ES-I3 (cell line): Measurements from ENCODE around the gene INSIG1.

Experiments used
- H3K36me3 ChIP-seq: 2 replicates; pipeline ENCODE4 v1.6.1; 2013; ENCODE audit warnings: mild to moderate bottlenecking, low read length, control low read depth, moderate library complexity; ENCODE audit not compliant: insufficient read depth
- H3K4me1 ChIP-seq: 2 replicates; pipeline ENCODE4 v1.6.1; 2013; ENCODE audit warnings: mild to moderate bottlenecking, control low read depth, low read length; ENCODE audit not compliant: insufficient read depth
- H3K9ac ChIP-seq: 2 replicates; pipeline ENCODE4 v1.6.1; 2013; ENCODE audit warnings: low read depth, mild to moderate bottlenecking, low read length, moderate library complexity
- H3K9me3 ChIP-seq: 2 replicates; pipeline ENCODE4 v1.6.1; 2013; ENCODE audit warnings: mild to moderate bottlenecking, low read length, moderate library complexity; ENCODE audit not compliant: control insufficient read depth, insufficient read depth

Gene INSIG1

DNA sequence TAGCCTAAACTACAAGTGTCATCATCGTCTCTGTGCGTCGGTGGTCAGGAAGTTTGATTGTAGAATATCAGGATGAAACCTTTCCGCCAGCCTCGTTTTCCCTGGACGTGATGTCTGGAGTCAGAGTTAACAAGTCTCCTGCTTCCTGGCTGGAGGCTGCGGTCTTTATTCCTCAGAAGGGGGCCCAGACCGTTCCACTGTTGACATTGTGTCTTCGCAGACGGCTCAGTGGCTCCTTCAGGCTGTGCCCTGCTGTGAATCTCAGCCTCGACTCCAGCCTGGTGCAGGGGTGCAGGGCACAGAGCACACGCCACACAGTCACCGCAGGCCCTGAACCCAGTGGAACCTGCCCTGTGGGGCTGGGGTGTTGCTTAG, 37.2 kb upstream of the INSIG1 start:
- Histone ChIP-seq H3K9ac (no peak overlapping the region), H3K36me3 (no peaks in the 10 kb centered on the region), H3K9me3 (no peaks in the 10 kb centered on the region), H3K4me1 (no peaks in the 10 kb centered on the region)

DNA sequence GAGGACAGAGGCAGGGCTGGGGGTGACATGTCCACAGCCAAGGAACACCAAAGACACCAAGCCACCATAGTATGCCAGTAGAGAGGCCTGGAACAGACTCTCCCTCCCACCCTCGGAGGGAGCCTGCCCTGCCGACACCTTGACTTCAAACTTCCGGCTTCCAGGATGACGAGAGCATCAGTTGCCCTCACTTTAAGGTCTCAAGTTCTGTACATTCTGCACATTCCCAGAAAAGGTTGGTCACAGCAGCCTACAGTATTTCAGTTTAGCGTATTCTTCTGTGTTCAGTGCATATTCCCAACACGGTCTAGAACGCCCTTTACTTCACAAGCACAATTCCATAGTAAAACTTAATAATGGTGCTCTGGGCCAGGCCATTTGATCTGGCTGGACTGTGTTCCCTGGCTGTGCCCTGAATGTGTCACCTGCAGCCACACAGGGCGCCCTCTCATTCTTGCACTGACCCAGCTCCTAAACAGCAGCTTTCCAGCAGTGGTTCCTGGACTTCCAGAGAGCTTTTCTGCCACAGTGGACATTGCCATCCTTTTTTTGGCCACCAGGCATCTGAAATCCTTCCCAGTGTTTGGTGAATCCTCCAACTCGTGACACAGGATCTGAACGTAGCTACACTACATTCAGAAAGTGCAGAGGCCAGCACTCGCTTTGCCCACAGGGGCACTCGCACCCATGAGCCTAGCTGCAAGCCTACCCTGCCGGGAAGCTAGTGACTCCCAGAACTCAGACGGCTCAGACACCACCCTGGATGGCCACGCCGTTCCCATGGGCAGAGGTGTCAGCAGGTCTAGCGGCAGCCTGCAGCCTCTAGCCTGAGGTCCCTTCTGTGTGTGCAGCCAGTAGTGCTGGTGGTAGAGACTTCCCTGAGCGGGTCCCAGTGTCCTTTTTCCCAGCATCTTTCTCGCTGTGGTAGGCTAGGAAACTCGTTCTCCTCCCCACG, 36.4 kb upstream of the INSIG1 start:
- H3K4me1 ChIP-seq, result no peaks in the 10 kb centered on the region
- H3K36me3 ChIP-seq, result no peaks in the 10 kb centered on the region
- no peaks in the 10 kb centered on the region for H3K9me3 ChIP-seq
- no peak overlapping the region for H3K9ac ChIP-seq

DNA sequence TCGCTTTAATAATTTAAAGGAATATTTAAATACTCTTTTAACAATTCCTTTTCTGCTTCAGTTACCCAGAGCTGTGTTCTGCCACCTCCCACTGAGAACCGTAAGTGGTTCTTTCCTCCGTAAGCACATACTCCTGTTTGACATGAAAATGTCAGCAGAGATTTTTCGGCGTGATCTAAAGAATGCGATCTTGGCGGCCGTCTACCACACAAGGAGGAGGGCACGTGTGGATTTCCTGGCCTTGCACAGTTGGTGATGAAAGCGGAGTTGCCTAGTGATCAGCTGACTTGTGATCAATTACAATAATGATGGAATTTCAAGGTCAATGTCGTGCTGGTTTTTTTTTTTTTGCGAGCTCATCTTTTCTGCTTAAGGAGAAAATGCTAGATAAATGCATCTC, 35.6 kb upstream of the INSIG1 start:
- no peaks in the 10 kb centered on the region for H3K36me3 ChIP-seq
- H3K9ac ChIP-seq, result no peak overlapping the region
- no peaks in the 10 kb centered on the region for H3K4me1 ChIP-seq
- no peaks in the 10 kb centered on the region for H3K9me3 ChIP-seq

DNA sequence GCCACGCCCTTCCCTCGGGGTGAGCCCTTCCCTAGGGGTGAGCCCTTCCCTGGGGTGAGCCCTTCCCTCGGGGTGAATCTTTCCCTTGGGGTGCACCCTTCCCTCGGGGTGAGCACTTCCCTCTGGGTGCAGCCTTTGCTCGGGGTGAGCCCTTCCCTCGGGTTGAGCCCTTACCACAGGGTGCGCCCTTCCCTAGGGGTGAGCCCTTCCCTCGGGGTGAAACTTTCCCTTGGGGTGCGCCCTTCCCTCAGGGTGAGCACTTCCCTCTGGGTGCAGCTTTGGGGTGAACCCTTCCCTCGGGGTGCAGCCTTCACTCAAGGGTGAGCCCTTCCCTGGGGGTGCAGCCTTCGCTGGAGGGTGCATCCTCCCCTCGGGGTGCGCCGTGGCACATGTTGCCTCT, 34.6 kb upstream of the INSIG1 start:
- no peaks in the 10 kb centered on the region for H3K4me1 ChIP-seq
- H3K9me3 ChIP-seq, result no peaks in the 10 kb centered on the region
- H3K36me3 ChIP-seq, result no peaks in the 10 kb centered on the region
- H3K9ac ChIP-seq, result no peak overlapping the region

DNA sequence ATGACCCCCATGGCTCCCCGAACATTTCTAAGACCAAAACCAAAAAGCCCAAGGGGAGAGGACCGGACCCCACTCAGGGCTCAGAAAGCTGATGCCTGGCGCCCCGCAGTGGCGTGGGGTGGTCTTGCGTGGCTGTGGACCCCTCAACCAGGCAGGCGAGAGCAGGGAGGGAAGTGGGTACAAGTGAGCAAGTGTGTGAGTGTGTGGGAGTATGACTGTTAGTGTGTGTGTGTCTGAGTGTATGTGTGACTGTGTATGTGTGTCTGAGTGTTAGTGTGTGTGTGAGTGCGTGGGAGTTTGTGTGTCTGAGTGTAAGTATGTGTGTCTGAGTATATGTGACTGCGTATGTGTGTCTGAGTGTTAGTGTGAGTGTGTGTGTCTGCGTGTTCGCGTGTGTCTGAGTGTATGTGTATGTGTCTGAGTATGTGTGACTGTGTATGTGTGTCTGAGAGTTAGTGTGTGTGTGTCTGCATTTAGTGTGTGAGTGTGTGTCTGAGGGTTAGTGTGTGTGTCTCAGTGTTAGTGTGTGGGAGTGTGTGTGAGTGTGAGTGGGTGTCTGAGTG, 34.0 kb upstream of the INSIG1 start:
- H3K36me3 ChIP-seq, result no peaks in the 10 kb centered on the region
- no peak overlapping the region for H3K9ac ChIP-seq
- H3K4me1 ChIP-seq, result no peaks in the 10 kb centered on the region
- no peaks in the 10 kb centered on the region for H3K9me3 ChIP-seq

DNA sequence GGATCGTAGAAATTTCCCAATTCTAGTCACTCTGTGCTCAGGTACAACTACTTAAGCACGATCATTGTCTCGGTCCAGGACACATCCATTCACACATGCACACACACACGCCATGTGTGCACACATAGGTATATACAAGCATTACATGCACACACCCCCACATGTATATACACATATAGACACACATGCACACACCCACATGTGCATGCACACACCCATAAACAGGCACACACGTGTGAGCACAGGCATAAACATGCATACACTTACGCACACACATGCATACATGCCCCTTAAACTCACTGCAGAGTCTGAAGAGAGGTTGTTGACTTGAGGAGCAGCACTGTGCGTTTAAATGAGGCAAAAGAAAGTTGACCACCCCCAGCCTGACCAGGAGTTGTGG, 32.5 kb upstream of the INSIG1 start:
- no peaks in the 10 kb centered on the region for H3K9me3 ChIP-seq
- H3K36me3 ChIP-seq, result no peaks in the 10 kb centered on the region
- H3K9ac ChIP-seq, result no peak overlapping the region
- H3K4me1 ChIP-seq, result no peaks in the 10 kb centered on the region

DNA sequence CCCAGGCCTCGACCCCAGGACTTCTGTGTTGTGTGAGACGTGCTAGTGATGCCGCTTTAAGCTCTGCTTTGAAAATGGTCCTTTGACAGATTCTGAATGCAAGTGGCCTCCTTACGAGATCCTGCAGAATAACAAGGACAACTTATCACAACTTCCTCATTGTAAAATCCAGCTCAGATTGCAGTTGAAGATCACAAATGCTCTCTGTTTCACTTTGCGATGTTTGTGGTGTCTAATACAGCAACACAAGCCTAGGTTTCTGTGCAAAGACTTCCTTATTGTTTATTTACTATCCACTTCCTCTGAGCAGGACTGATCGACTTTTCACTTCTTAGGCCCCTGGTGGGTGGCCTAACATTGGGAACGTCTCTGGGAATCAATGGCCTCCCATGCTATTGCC, 31.7 kb upstream of the INSIG1 start:
- H3K36me3 ChIP-seq, result no peaks in the 10 kb centered on the region

DNA sequence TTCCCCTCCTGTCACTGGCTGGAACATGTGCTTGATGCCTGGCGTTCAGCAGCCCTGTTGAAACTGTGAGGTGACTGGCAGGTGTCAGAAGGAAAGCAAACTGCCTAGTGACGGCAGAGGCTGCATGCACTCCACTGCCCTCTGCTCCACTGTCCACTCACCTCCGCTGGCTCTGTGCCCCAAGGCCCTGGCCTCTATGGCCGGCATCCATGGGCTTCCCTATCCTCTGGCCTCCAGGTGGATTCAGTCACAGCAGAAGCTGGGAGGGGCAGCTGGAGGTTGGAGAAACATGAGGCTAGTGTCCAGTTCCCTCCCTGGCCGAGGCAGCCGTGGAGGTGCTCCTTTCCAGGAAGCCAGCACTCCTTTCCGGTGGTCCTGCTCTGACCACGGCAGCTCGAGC, 31.2 kb upstream of the INSIG1 start:
- H3K36me3 ChIP-seq, result no peaks in the 10 kb centered on the region
- H3K4me1 ChIP-seq, result no peaks in the 10 kb centered on the region
- H3K9me3 ChIP-seq, result no peaks in the 10 kb centered on the region
- no peak overlapping the region for H3K9ac ChIP-seq

More for the DNA sequence above, 31.7 kb upstream of the INSIG1 start:
- no peaks in the 10 kb centered on the region for H3K4me1 ChIP-seq
- H3K9me3 ChIP-seq, result no peaks in the 10 kb centered on the region
- no peak overlapping the region for H3K9ac ChIP-seq

DNA sequence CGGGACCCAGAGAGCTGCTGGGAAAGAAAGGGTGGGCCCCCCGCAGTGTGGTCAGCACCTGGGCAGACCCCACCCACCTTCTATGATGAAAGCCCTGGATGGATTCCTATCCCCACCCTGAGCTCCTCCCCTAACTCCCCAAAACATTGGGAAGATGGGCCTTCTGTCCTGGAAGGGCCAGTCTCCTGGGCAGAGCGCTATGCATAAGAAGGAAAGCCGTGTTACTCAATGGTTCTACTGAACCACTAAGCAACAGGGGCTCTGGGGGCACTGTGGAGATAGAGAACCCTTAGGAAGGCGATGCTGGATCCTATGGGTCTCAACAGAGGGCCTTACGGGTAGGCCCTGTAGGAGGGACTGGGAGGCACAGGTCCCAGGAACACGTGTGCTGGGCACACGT, 30.7 kb upstream of the INSIG1 start:
- H3K9me3 ChIP-seq, result no peaks in the 10 kb centered on the region
- H3K9ac ChIP-seq, result no peak overlapping the region
- no peaks in the 10 kb centered on the region for H3K36me3 ChIP-seq
- H3K4me1 ChIP-seq, result no peaks in the 10 kb centered on the region

DNA sequence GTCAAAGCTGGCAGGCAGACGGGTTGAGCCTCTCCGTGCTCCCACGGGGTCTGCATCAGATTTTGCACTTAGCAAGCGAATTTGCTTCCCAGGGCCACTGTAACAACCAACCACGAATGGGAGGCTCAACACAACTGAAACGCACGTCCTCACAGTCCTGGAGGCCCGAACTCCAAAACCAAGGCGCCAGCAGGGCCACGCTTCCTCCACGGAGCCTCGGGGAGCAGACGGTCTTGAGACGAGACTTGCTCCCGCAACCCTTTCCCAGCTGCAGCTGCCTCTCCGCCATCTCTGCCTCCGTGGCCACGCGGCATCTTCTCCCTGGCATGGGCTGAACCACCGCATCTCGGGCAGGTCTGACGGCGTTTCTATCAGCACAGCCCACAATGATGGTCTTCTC, 30.2 kb upstream of the INSIG1 start:
- no peaks in the 10 kb centered on the region for H3K4me1 ChIP-seq

DNA sequence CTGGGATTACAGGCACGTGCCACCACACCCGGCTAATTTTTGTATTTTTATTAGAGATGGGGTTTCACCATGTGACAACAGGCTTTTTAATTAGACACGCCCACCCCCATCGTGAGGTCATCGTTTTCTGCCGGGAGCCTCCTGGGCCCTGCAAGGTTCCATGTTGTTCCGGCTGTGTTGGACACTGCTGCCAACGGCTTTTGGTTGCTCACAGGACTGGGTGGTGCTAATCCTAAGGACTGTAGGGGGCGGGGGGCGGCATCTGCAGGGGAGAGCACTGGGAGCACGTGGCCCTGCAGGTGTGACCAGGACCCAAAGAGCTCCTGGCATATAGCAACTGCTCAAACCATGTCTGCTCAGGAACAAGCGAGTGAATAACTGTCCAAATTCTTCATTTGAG, 29.5 kb upstream of the INSIG1 start:
- Histone ChIP-seq H3K9me3 (no peaks in the 10 kb centered on the region), H3K4me1 (no peaks in the 10 kb centered on the region), H3K36me3 (no peaks in the 10 kb centered on the region), H3K9ac (no peak overlapping the region)

More for the DNA sequence above, 30.2 kb upstream of the INSIG1 start:
- no peaks in the 10 kb centered on the region for H3K36me3 ChIP-seq
- H3K9ac ChIP-seq, result no peak overlapping the region
- no peaks in the 10 kb centered on the region for H3K9me3 ChIP-seq

DNA sequence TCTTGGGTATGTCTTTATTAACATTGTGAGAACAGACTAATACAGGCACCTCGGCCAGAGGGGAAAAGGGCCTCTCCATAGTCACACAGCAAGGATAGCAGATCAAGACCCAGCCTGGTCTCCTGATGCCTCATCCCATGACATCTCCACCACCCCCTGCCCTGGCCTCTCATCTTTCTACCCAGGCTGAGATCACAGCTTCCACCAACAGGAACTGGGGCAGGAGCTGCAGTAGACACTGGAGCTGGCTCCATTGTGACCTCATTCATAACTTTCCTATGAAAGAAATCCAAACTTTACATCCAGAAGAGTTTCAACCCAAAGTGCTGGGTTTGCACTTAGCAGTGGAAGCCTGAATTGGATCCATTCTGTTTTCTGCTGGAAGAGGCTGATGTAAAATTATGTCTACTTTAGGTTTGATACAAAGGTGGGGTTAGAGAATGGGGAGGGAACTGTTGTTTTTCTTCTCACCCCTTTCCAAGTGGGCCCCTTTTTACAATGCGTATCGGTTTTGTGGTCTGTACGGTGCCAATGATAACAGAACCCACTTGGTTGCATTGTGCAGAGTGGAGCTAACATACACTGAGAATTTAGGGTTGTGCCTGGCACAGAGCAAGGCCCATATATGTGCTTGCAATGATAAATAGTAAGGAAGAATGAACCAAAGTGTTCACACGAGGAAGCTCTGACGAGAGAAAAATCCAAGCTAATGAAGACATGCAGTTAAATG, 28.6 kb upstream of the INSIG1 start:
- H3K36me3 ChIP-seq, result no peaks in the 10 kb centered on the region
- H3K9me3 ChIP-seq, result no peaks in the 10 kb centered on the region
- no peak overlapping the region for H3K9ac ChIP-seq
- no peaks in the 10 kb centered on the region for H3K4me1 ChIP-seq

DNA sequence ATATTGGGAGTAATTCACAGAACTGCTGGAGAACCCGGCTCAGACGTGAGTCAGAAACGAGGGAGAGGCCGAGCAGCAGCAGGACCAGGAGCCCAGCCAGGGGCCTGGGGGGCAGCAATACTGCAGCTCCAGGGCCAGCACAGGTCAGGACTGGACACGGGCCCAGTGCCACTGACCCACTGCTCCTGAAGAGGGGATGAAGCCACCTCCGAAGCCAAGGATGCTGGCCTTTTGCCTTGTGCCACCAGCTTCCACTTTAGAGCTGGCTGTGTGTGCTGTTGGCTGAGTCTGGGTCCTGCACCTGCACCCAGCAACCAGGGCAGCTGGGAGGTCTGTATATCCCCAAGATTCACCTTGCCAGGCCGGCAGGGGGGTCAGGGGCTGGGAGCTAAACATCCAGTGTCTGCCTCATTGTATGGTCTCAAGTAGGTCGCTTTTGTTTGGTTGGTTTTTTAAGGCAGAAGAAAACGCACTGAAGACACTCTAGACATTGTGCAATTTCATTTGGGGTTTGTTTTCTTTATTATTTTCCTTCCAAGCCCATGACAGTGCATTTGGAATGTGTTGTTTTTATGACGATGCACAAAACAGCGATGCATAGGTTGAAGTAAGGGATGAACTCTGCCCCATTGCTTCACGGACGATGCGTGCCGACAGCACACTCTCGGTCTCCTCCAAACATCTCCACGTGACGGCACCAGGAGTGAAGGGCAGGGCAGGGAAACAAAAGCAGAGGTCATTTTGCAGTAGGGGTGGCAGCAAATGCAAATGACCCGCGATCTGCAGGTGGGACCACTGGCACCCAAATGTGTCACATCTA, 27.7 kb upstream of the INSIG1 start:
- Histone ChIP-seq H3K9ac (no peak overlapping the region), H3K36me3 (no peaks in the 10 kb centered on the region), H3K4me1 (no peaks in the 10 kb centered on the region), H3K9me3 (no peaks in the 10 kb centered on the region)

DNA sequence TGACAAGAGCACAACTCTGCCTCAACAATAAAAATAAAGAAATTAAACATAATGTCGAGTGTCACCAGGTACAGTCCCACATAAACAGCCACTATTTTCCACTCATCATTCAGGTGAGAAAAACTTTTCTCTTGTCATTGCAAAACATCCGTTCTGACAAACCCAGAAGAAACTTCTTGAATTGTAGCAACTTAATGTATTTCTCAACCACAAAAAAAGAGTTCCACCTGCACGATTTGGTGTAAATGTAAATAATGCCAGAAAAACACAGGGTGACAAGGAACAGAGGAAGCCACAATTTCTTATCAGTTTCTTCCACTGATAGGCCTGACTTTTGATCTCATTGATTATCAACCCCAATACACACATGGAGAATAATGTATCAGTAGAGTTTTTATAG, 26.8 kb upstream of the INSIG1 start:
- H3K9me3 ChIP-seq, result no peaks in the 10 kb centered on the region
- H3K9ac ChIP-seq, result no peak overlapping the region
- no peaks in the 10 kb centered on the region for H3K36me3 ChIP-seq
- no peaks in the 10 kb centered on the region for H3K4me1 ChIP-seq
